GM23248 (cell line): Measurements from ENCODE around the gene ELAVL1.

Experiments used
- EZH2 ChIP-seq: fragments of 200-600 bp; sonication (generic); IDR thresholded peaks from 2 replicates; pipeline ENCODE4 v1.6.1; 2018; ENCODE audit warnings: antibody characterized with exemption, mild to moderate bottlenecking; ENCODE audit not compliant: insufficient read depth, poor library complexity, severe bottlenecking
- EZH2phosphoT487 ChIP-seq: fragments of 200-600 bp; sonication (generic); IDR thresholded peaks from 2 replicates; pipeline ENCODE4 v1.6.1; 2018; ENCODE audit warnings: antibody characterized with exemption, moderate library complexity, mild to moderate bottlenecking, low read depth; ENCODE audit not compliant: insufficient read depth

DNA sequence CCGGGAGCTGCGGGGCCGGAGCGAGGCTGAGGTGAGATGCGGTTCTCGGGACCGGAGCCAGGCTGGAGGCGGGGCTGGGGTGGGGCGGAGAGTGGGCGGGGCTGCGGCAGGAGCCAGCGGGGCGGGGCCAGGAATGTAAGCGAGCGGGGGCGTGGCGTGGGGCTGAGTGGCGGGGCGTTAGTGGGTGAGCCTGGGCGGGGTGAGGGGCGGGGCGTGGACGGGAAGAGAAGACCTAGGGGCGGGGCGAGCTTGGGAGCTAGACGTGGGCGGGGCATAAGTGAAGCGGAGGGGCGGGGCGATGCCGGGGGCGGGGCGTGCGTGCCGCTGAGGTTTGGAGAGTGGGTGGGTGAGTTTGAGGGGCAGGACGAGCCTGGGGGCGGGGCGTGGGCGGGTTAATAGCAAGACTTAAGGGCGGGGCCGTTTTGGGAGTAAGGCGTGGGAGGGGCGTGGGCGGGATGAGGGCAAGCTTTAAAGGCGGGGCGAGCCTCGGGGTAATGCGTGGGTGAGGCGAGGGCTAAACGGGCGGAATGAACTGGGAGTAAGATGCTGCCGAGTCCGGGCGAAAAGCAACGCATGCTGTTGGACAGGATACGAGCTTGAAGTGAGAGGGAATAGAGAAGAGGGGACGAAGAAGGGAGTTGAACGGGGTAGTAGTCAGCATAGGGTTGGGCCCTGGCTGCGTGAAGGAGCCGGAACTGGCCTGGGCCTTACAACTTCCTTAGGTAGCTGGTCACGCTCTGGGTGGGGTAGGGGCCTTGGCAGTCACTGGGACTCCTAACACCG lies 84.7 kb downstream of the ELAVL1 start:
- TF ChIP-seq EZH2 (no peak), EZH2phosphoT487 (no peak)
